SHP77 treated with DMSO at 0.1 percent for 48 hours (cell line): Measurements from ENCODE around the gene GALNT10.

ENCODE experiments used
- DNase-seq: peaks from one replicate; lab custom pipeline; 2025; lab: John Stamatoyannopoulos, UW

Gene GALNT10

DNA sequence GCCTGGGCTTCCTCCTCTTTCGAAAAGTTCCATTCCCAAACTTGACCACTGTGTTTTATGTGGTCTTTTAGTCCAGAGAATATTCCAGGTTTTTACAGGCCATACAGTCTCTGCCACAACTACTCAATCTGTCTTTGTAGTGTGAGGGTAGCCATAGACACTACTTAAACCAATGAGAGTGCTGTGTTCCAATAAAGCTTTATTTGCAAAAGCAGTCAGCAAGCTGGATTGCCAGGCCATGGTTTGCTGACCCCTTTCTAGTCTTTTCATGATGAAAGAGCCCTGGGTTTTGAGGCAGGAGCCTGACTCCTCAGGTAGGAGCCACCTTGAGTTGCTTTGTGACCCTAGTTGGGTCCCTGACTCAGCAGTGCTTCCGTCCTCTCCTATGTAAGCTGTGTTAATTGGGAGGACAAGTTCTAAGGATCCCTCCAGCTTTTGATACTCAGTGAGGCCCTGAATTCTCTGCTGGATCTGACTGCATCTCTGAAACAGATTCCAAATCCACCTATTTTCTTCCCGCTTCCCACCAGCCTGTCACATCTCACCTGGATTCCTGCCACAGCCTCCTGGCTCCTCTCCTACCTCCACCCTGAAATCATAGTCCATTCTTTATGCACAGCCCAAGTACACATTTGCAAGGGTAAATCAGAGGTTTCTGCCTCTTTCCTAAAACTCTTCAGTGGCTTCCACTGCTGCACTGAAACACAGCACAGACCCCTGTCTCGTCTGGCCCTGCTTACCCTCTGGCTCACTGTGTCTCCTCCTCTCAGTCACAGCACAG, 13.5 kb downstream of the GALNT10 start:
- no peak for DNase-seq

GRCh38 chr5:154205441-154206117, 15.0 kb downstream of the GALNT10 start:
- no peak for DNase-seq

DNA sequence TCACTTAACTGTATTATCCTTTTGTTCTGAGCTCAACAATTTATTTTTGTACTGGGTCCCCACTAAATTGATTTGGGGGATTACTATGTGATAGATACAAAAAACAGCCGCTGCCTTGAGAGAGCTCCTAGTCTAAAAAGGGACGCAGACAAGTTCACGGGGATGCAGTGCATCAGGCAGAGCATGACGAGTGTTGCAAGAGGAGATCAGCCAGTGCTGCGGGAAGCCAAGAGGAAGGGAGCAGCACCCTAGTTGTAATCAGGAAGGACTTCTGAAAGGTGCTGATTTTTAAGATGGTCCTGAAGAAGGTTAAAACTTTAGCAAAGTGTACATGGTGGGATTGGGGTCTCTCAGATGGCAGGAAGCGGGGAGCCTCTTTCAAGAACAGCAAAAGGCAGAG, 15.8 kb downstream of the GALNT10 start:
- DNase-seq = no peak

DNA sequence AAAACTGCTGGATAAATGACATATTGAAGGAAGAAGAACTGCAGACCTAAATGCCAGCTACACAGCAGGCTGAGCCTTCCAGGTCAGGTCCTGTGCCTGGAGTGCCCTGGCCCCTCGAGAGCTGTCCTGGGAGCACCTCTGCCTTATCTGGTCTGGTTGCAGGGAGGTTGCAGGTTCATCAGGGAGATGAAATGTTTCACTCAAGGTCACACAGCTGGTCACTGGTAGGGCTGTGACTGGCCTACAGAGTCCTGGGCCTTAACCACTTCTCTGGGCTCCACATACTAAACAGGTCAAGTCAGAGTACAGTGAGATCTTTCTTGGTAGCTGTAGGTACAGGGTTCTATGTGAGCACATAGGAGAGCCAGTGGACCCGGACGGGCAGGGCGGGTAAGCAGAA, 16.7 kb downstream of the GALNT10 start:
- DNase-seq = no peak

DNA sequence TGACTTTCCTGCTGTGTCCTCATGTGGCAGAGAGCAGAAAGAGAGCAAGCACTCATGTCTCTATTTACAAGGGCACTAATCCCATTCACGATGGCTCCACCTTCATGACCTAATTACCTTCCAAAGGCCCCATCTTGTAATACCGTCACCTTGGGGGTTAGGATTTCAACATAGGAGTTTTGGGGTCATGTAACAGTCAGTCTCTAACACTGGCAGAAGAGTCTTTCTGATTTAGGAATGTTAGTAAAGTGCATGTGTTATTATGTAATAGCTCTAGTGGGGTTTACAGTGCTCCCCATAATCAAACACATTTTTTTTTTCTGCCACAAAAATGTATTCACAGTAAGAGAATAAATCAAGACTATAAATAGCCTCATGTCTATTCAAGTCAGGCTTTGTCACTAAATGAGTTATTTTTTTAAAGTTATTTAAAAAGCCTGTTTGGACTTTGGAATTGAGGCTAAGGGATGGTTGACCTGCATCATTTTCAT, 19.1 kb downstream of the GALNT10 start:
- DNase-seq = no peak

- DNase-seq = no peak
Measured at GRCh38 chr5:154210163-154210562, 19.6 kb downstream of the GALNT10 start.

GRCh38 chr5:154211641-154212390, 21.3 kb downstream of the GALNT10 start:
- no peak for DNase-seq

GRCh38 chr5:154213592-154213991, 23.1 kb downstream of the GALNT10 start:
- no peak for DNase-seq

DNA sequence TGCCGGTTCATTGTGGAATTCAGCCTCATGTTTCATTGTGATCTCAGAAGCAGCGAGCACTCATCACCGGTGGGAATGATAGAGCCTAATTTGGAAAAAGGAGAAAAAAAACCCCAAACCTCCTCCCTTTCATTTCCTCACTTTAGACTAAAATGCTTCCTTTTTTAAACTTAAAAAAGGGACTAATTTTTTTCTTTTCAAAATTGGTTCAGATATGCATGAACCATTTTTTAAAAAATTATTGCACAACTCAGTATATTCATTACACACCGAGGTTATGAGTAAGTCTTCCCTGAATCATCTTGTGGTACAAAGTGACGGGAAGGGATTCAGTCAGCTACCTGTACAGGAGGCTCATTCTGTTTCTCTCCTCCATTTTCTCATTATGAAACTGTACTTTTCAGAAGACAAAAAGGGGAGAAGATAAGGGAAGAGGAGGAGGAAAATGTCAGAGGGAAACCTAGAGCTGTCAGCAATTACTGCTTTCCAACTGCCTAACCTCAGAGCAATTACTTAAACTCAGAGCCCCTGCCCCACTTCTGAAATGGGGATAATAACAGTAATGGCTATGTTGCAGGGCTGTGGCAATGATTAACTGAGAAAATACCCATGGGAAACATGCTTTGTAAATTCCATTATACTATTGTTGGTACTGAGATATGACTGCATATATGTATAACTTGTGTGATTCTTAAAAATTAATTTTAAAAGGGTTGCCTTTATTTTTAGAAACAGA, 24.0 kb downstream of the GALNT10 start:
- no peak for DNase-seq

DNA sequence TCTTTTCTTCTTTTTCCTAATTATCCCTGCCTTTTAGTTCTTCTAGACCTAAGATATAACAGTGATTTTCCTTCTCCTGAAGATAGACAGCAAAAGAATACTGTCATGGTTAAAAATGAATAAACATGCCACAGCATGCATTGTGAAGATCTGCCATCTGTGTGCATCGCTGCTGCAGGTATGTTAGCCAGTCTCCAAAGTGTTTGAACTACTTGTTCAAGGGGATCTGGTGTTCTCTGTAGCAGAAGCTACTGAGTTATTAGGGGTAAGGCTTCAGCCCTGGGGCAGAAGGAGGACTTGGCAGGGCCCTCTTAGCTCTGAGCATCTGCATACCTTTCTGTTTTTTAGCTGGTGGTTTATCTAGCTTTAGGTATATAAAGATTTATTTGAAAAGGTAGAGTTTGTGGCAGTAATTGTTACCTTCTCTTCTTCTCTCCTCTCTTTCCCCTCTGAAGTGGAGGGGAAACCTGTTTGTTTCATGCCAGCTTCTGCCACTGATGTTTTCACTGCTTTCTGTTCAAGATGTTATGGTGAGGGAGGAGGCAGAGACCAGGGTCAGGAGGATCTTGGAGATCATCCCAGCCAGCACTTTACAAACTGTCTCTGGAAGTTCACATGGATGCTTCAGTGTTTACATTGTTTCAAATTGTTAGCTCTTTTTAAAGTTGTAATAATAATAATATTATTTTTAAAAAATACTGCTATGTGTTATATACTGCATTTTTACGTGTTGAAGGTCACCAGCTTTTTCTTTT, 25.2 kb downstream of the GALNT10 start:
- no peak for DNase-seq

- no peak for DNase-seq
Measured at GRCh38 chr5:154217462-154217861, 26.9 kb downstream of the GALNT10 start.

DNA sequence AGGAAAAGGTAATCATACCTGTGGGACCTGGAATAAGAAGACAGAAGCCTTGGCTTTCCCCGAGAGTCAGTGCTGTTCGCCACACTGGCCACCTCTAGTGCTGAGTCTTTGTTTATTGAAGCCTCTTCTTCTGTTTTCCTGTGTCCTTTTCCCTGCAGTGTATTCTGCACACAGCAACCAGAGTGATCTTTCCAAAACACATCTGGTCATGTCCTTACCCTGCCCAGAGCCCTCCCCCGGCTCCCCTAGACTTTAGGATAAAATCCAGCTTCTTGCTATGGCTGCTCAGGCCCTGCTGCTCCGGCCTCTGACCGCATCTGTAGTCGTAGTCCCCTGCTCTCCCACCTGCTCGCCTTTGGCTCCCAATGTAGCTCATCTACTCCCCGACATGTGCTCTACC, 28.3 kb downstream of the GALNT10 start:
- no peak for DNase-seq

- no peak for DNase-seq
Measured at GRCh38 chr5:154220625-154221024, 30.1 kb downstream of the GALNT10 start.

DNA sequence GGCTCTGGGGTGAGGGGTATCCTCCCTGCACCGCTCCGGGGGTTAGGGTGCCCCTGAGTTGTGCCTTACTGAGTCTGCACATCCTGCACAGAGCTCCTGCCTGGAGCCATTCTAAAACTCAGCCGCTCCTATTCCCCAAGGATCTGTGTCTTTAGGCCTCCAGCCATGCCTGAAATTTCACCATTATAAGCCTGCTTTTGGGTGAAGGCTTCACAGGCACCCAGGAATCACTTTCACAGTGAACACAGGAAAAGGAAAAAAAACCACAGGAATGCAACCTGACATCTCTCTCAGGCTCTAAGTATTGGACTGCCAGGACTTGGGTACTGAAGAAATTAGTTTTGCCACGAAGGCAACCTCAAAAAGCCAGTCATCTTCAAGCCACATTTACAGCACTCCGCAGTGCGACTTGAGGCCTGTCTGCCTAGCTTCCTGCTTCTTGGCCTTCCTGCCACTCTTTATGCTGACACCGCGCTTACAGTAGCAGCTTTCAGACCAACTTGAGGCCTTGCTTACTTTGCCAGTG, 30.9 kb downstream of the GALNT10 start:
- DNase-seq = no peak

DNA sequence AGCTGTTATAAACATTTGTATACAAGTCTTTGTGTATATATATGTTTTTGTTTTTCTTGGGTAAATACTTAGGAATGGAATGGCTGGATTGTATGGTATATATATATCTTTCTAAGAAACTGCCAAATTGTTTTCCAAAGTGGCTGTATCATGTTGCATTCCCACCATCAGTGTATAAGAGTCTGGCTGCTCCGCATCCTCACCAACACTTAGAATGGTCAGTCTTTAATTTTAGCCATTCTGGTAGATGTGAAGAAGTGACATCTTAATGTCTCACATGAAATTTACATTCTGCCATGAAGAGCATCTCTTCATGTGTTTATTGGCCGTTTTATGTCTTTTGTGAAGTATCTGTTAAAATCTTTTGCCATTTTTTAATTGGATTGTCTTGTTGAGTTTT, 31.9 kb downstream of the GALNT10 start:
- no peak for DNase-seq

DNA sequence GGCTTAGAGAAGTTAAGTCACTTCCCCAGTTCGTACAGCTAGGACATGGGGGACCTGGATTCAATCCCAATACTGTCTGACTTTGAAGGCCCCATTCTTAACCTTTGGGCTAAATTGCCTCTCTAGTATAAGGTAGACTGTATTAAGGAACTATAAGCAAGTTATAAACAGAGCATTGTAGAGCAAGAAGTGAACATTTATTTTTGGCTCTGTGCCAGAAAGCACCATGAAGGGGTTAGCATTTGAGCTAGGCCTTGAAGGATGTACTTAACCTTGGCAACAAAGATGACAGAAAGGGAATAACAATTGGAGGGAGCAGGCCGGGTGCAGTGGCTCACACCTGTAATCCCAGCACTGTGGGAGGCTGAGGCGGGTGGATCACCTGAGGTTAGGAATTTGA, 32.8 kb downstream of the GALNT10 start:
- no peak for DNase-seq

GRCh38 chr5:154227090-154227489, 36.6 kb downstream of the GALNT10 start:
- no peak for DNase-seq

- no peak for DNase-seq
Measured at GRCh38 chr5:154228696-154229095, 38.2 kb downstream of the GALNT10 start.

DNA sequence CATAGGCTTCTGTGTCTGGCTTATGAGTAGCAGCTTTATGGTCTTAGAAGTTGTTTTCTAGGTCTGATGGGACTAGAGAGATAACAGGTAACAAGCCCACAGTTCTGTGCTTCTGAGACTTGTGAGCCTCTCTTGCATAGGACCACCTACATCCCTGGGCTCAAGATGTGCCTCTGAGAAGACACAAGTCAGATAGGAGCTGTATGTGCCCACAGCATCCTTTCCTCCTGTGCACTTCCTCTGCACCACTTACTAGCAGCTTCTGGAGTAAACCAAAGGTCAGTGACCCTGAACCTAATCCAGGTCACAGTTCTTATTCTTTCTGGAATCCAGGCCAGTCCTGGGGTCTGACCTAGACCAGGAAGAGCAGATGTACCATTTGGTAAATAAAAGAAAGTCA, 40.0 kb downstream of the GALNT10 start:
- no peak for DNase-seq

DNA sequence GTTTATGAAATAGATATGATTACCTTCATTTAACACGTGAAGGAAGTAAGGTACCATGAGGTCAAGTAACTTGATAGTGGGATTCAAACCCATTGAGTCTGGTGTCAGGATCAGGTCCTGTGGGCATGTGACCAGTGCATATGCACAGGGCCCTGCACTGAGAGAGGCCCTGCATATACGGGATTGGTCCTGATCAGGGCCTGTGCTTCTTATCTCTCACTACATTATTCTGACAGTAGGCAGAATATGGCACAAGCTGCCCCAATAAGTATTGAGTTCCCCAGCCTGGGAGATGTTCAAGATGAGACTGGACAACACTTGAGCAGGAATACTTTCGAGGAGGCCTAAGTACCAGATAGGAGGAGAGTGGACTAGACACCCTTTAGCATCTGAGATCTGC, 44.0 kb downstream of the GALNT10 start:
- no peak for DNase-seq

GRCh38 chr5:154236011-154236410, 45.5 kb downstream of the GALNT10 start:
- DNase-seq = no peak
